GM12864 (cell line): ENCODE results near the gene FMO4.
"Not testable (repeated sequence)": the region's sequence is repeated elsewhere in the genome, so short reads cannot be mapped to it uniquely, and the experiment has no call there.

Experiments used
- DNase-seq: peaks from one replicate; pipeline ENCODE4 v3.0.0-alpha.2; 2011; ENCODE audit warnings: low read depth
- H3K4me3 ChIP-seq: 2 replicates; pipeline ENCODE4 v1.5.1; 2011; ENCODE audit warnings: mild to moderate bottlenecking, low read depth, low read length, control low read depth
- CTCF ChIP-seq: IDR thresholded peaks from 2 replicates; pipeline ENCODE4 v1.5.1; 2011; ENCODE audit warnings: low read depth, mild to moderate bottlenecking, moderate library complexity, low read length, control low read depth, inconsistent platforms; ENCODE audit errors: missing control alignments

Gene FMO4

GRCh38 chr1:171345536-171345935 is 31.6 kb downstream of the FMO4 start:
- no peak for TF ChIP-seq CTCF
- no peak for DNase-seq
- H3K4me3 ChIP-seq = no peak overlapping the region

GRCh38 chr1:171346881-171347280 is 32.9 kb downstream of the FMO4 start:
- no peak for DNase-seq
- TF ChIP-seq CTCF = no peak

GRCh38 chr1:171350594-171350993 is 36.6 kb downstream of the FMO4 start:
- TF ChIP-seq CTCF = no peak
- DNase-seq = no peak
- no peak overlapping the region for H3K4me3 ChIP-seq

More at GRCh38 chr1:171346881-171347280, 32.9 kb downstream of the FMO4 start:
- no peak overlapping the region for H3K4me3 ChIP-seq

GRCh38 chr1:171351961-171352360 is 38.0 kb downstream of the FMO4 start:
- no peak for TF ChIP-seq CTCF
- H3K4me3 ChIP-seq = no peak overlapping the region
- DNase-seq = no peak

- no peak for DNase-seq
- no peak for TF ChIP-seq CTCF
- no peak overlapping the region for H3K4me3 ChIP-seq
These were observed 38.6 kb downstream of the FMO4 start for GRCh38 chr1:171352554-171352953.

GRCh38 chr1:171355727-171356126 is 41.7 kb downstream of the FMO4 start:
- TF ChIP-seq CTCF = no peak
- H3K4me3 ChIP-seq = no peak overlapping the region
- DNase-seq = no peak

GRCh38 chr1:171357179-171357578 is 43.2 kb downstream of the FMO4 start:
- DNase-seq = no peak
- H3K4me3 ChIP-seq = no peak overlapping the region
- no peak for TF ChIP-seq CTCF

GRCh38 chr1:171359355-171359648 is 45.3 kb downstream of the FMO4 start:
- not testable (repeated sequence) for DNase-seq, H3K4me3 ChIP-seq

- H3K4me3 ChIP-seq, DNase-seq: not testable (repeated sequence)
These were observed 45.9 kb downstream of the FMO4 start for GRCh38 chr1:171359731-171360527.
